Right cardiac atrium (tissue), 5 donors: ENCODE data around the gene RIN2. TPM values are rescaled to one million over a fixed set of nuclear protein-coding genes. Genes with fewer than 3 reads are reported as not detected.
"Not testable (repeated sequence)": the region's sequence is repeated elsewhere in the genome, so short reads cannot be mapped to it uniquely, and the experiment has no call there.

Experiments used
- ATAC-seq, 2 donors: fragments of 200-7000 bp; cut with Tn5 transposase; one replicate each; pipeline versions ENCODE4 v1.8.0 to v1.9.1; 2020; ENCODE audit warnings: moderate library complexity in 2 of 2, mild to moderate bottlenecking in 1 of 2
- DNase-seq, 3 donors: peaks; one replicate each; pipeline ENCODE4 v3.0.0-alpha.2; 2020
- H3K27ac ChIP-seq: one replicate; pipeline ENCODE4 v1.5.1; 2013; ENCODE audit warnings: mild to moderate bottlenecking, low read length, control low read depth, moderate library complexity
- H3K27me3 ChIP-seq: one replicate; pipeline ENCODE4 v1.6.1; 2013; ENCODE audit not compliant: control insufficient read depth, insufficient read depth
- H3K4me1 ChIP-seq: one replicate; pipeline ENCODE4 v1.6.1; 2013; ENCODE audit warnings: low read length; ENCODE audit not compliant: control insufficient read depth, insufficient read depth
- H3K4me3 ChIP-seq: one replicate; pipeline ENCODE4 v1.5.1; 2013; ENCODE audit warnings: low read length, control low read depth
- H3K9me3 ChIP-seq: one replicate; pipeline ENCODE4 v1.6.1; 2013; ENCODE audit warnings: low read length; ENCODE audit not compliant: control insufficient read depth
- WGBS: extraction: QIAGEN DNeasy Blood & Tissue Kit; methylation state at CpG from one replicate; pipeline ENCODE4 v1.1.7; 2013; 5-methylcytosine and 5-hydroxymethylcytosine counted together
- intact Hi-C, 4 donors: fragments of 100-400 bp; cut with DNase I; formaldehyde crosslinking; loops; one replicate each; pipeline versions ENCODE4 v1.11.0 to v1.14.0; 2022 to 2023
- polyA plus RNA-seq: library from polyadenylated mRNA; stranded (reverse); fragments of 200-250 nt; gene quantifications from one replicate; pipeline ENCODE4 v1.2.3, GENCODE V29; 2013
- total RNA-seq, 4 donors: library from RNA; stranded (reverse); fragmentation: NEBNext Ultra II Directional; extraction: Animal tissue kit (Norgen Biotek cat#: 25700); gene quantifications; one replicate each; pipeline ENCODE4 v1.2.1, GENCODE V29; 2021
- donor health status: healthy with polysubstance abuse.
- donor health status: DM: no; HTN: yes; CAD: no.
- donor health status: DM: no; HTN: no; CAD: no.
- donor health status: DM: no; HTN: yes; CAD: no; lungs with severe emphysema.
- donor health status: DM: yes; HTN: yes; CAD: no.

The RIN2 gene
- total and polyA plus RNA-seq, 5 donors: 16.8 to 70.9 (median 59.6) TPM

DNA sequence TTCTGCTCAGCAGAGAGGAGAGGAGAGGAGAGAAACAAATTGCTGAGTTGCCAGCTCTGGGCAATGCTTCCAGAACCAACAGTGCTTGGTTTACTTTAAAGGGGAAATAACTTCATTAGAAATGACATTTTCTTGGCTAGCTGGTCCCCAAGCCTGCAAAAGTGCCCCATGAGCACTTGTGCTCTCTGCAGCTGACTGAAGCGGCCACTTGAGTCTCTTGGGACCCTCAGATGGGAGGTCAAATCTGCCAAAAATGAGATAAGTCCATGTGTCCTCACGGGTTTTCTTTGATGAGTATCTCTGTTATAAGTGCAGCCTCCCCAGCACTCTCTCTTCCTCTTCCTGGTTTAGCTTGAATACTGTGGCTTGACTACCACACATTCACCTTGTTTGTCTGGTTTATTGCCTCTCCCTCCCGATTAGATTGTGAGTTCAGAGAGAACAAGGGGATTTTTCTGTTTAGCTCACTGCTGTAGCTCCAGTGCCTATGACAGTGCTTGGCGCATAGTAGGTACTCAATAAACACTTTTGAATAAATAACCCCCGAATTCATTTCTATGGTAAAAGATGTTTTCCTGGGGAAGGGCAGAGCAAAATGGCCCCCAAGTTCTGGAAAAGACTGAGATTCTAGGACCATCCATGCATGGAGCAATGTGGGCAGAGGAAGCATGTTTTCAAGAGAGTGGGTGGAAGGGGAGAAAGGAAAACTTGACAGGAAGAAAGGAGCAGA lies 7.0 kb upstream of the RIN2 start:
- H3K27ac ChIP-seq: no peak overlapping the region
- WGBS: 52% methylated on average over 5 of the region's 5 CpGs
- H3K4me3 ChIP-seq: no peak overlapping the region
- H3K27me3 ChIP-seq: no peaks in the 10 kb centered on the region
- intact Hi-C loops: no loop called here
- ATAC-seq (peak; percentile 13 to 47), DNase-seq (peak in 1 of 3 donors; percentile 42)
- no peaks in the 10 kb centered on the region for H3K9me3 ChIP-seq
- no peaks in the 10 kb centered on the region for H3K4me1 ChIP-seq

DNA sequence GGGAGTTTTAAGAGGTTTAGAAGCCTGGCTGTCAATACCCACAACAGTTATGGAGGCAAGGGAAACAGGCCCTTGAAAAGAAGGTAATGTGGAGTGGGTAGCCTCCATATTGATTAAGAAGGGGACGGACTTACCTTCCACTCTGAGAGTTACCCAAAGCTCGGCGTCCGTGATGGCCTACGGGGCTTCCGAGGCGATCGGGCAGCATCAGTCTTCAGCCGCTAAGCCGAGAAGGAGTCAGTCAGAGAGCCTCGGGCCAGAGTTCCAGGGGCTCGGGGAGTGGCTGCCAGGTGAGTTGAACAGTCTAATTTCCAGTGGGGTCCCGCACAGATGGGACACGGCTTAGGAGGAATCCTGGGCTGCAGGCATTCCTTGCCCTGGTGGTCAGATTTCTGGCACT lies 3.9 kb upstream of the RIN2 start:
- intact Hi-C loops, H3K27me3 ChIP-seq, H3K4me1 ChIP-seq, H3K4me3 ChIP-seq, H3K27ac ChIP-seq, DNase-seq, H3K9me3 ChIP-seq, ATAC-seq: not testable (repeated sequence)
- 91% methylated on average over 14 of the region's 14 CpGs for WGBS

DNA sequence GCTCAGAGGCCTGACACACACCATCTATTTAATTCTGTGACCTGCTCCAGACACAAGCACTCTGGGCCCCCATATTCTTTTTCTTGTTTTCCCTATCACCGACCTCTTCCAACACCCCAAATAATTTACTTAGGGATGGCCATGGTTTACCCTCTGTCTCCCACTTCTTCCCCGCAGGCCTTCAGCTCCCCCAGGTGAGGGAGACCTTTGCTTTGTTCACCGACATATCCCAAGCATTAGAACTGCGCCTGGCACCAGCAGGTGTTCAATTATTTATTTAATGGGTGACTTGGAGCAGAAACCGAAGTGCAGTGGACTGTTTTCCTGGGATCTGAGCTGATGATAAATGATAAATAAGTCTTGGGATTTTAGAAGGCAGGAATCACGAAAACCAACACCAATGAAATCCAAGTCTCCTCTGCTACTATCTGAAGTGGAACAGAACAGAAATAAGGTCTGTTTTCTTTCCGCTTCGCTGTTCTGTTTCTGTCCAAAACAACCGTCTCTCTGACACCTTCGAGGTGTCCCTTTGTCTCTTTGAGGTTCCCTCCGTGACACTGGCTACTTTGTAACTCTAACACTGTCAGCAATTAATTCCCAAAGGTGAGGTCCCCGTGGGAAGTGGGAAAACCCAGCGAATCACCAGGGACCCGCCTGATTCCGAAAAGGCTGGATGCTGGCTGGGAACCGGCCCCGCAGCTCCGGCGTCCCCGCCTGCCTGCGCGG lies 1.1 kb upstream of the RIN2 start:
- Histone ChIP-seq H3K27me3 (no peaks in the 10 kb centered on the region), H3K4me3 (peak overlapping the region; percentile 88), H3K4me1 (peaks cover 14% of the 10 kb centered on the region), H3K9me3 (no peaks in the 10 kb centered on the region), H3K27ac (peak overlapping the region; percentile 97)
- DNase-seq (no peak), ATAC-seq (no peak)
- 17% methylated on average over 22 of the region's 22 CpGs for WGBS
- intact Hi-C loops: loop anchor here in 2 of 4 donors (2.0 to 5.0 kb wide), 2 partner anchors 64 to 65 kb away; no protein-coding TSS in a partner anchor

DNA sequence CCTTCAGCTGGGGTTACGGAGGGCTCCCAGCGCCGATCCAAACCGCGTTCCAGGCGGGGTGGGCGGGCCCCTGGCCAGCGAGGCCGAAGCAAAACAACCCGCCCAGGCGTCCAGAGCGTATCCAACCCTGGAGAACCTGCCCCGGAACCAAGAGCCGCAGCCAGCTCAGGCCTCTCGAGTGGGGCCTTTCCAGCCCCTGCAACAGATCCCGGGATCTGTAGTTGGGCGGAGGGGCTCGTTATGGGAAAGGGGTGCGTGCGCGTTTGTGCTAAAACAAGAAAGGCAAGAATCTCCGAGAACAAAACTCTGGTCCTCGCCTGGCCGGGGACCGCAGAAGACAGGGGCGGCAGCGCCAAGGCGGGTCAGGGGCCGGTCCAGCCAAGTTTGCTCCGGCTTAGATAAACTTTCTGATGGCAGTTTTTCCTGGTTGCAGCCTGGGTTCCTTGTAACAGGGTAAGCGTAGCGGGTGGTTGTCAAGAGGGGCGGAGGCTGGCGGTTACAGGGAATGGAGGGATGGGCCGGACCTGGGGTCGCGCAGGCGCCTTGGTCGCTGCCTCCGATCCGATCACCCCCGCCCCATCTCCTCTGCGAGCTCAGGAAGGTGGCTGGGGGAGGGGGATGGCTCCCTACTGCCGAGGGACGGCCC lies 448 bp upstream of the RIN2 start:
- DNase-seq (peak; percentile 92 to 97 (median 97)), ATAC-seq (peak; percentile 91 to 92)
- Histone ChIP-seq H3K9me3 (no peaks in the 10 kb centered on the region), H3K27ac (peak overlapping the region; percentile 97), H3K4me3 (peak overlapping the region; percentile 88), H3K4me1 (peaks cover 14% of the 10 kb centered on the region), H3K27me3 (no peaks in the 10 kb centered on the region)
- WGBS: under 1% methylated on average over 45 of the region's 45 CpGs
- intact Hi-C loops: loop anchor here in 2 of 4 donors (2.0 to 5.0 kb wide), 2 partner anchors 65 kb away; no protein-coding TSS in a partner anchor

DNA sequence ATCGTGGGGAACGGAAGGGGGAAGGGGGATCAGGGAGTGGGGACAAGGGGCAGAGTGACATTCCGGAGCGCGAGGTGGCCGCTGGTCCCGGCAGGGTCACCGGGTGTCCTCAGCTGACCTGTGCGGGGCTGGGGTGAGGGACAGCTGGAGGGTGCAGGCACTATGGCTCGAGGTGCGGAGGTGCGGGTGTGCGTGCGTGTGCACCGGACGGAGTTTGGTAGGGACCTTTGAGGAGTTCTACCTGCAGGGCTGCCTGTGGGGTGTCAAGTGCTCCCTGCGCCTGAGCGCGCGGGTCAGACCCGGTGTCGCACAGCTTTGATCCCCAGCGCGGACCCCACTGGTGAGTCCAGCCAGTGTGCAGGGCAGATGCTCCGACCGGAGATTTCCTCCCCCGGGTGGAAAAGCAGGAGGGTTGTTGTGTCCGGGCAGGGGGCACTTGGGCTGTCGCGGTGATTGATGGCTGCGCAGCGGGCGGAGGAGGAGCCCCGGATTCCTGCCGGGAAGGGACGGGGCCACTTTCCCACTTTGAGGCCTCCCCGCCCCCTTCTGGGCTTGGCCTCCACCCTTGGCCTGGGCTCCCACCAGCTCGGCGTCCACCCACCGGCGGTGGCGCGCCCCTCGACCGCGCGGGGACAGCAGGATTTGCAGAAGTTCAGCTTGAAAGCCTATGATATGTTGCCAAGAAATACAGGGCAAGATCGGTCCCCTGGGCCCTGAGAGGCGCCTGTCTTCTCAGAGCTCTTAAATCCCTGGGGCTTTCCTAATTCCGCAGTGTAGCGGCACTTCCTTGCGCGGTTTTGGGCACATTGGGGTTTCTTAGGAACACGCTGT lies 658 bp downstream of the RIN2 start:
- peak; percentile 69 to 85 for ATAC-seq
- Histone ChIP-seq H3K27me3 (no peaks in the 10 kb centered on the region), H3K4me1 (peaks cover 14% of the 10 kb centered on the region), H3K27ac (peak overlapping the region; percentile 97), H3K4me3 (peak overlapping the region; percentile 88), H3K9me3 (no peaks in the 10 kb centered on the region)
- WGBS: 2% methylated on average over 54 of the region's 54 CpGs
- intact Hi-C loops: loop anchor here in 1 of 4 donors (5.0 kb wide), 1 partner anchor 66 kb away; no protein-coding TSS in a partner anchor
- peak; percentile 89 to 96 (median 95) for DNase-seq

DNA sequence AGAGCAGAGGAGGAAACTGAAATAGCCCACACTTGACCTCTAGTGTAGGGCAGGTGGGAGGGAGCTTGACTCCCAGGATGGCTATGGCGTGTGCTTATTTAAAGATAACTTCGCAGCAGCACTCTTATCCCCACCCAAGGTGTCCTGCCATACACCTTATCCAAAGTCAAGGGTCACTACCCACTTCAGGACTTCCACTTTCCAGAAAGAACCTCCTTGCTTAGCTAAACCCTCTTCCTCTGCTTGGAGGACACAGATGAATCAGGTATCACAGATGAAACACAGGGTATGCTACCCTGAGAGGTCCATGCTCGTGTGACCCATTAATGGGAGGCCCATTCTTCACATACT lies 2.3 kb downstream of the RIN2 start:
- no peak for ATAC-seq
- Histone ChIP-seq H3K4me3 (no peak overlapping the region), H3K4me1 (peaks cover 17% of the 10 kb centered on the region), H3K9me3 (no peaks in the 10 kb centered on the region), H3K27me3 (no peaks in the 10 kb centered on the region), H3K27ac (peak overlapping the region; percentile 69)
- DNase-seq: no peak
- intact Hi-C loops: no loop called here
- WGBS: 69% methylated on average over 3 of the region's 3 CpGs

DNA sequence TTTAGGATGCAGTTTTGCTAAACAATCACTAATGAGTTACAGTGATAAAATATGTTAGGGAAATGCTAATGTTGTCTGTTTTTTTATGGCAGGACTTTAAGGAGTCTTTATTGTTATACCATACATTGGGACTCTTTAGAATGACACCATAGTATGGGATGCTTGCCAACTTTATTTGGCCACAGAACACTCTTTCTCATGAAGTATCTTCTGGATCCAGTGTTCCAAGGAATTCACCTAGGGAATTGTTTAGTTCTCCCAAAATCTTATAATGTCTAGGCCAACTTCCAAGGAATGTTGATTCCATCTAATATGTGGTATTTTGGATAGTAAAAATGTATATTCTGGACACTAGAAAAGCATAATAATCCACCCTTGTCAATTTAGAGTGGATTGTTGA lies 3.3 kb downstream of the RIN2 start:
- Histone ChIP-seq H3K9me3 (no peaks in the 10 kb centered on the region), H3K27ac (no peak overlapping the region), H3K27me3 (no peaks in the 10 kb centered on the region), H3K4me1 (peaks cover 17% of the 10 kb centered on the region), H3K4me3 (no peak overlapping the region)
- DNase-seq (no peak), ATAC-seq (no peak)
- intact Hi-C loops: no loop called here

DNA sequence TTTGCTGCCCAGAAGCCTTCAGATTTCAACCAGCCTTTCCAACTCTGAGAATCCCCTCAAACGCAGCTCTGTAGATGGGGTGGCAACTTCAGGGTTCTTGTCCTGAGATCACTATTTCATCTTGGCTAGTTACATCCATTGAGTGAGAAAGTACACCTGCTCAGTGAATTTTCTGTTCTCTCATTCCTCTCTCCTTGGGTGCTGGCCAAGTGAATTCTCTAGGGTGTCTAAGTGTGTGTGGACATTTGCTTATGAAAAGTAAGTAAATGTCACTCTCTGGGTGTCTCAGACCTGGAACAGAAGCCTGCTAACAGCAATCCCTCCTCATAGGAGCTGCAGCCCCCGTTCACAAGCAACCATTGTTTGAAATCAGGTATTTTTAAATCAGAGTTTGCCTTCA lies 3.8 kb downstream of the RIN2 start:
- H3K27ac ChIP-seq: no peak overlapping the region
- peaks cover 14% of the 10 kb centered on the region for H3K4me1 ChIP-seq
- DNase-seq: no peak
- WGBS: 47% methylated on average over 2 of the region's 2 CpGs
- no peak for ATAC-seq
- no peaks in the 10 kb centered on the region for H3K27me3 ChIP-seq
- no peak overlapping the region for H3K4me3 ChIP-seq
- intact Hi-C loops: no loop called here
- H3K9me3 ChIP-seq: no peaks in the 10 kb centered on the region

DNA sequence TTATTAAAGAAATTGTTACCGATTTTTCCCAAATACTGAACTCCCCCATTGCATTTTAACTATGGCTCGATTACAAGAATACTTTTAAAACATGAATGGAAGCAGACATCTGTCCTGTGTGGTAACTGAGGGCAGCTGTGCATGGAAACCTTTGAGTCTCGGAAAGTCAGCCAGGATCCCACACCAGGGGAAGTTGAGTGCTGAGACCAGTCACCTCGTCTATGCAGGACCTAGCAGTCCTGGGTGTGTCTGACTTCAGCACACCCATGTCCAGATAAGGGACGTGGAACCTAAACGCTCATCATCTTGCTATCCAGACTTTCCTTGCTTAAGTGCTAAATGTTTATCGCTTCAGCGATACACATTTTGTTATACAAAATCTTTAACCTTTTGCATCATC lies 6.1 kb downstream of the RIN2 start:
- Histone ChIP-seq H3K27me3 (no peaks in the 10 kb centered on the region), H3K27ac (no peak overlapping the region), H3K4me3 (no peak overlapping the region), H3K4me1 (peaks cover 13% of the 10 kb centered on the region), H3K9me3 (no peaks in the 10 kb centered on the region)
- ATAC-seq (peak in 1 of 2 donors; percentile 55), DNase-seq (no peak)
- intact Hi-C loops: no loop called here
- WGBS: 65% methylated on average over 8 of the region's 8 CpGs

DNA sequence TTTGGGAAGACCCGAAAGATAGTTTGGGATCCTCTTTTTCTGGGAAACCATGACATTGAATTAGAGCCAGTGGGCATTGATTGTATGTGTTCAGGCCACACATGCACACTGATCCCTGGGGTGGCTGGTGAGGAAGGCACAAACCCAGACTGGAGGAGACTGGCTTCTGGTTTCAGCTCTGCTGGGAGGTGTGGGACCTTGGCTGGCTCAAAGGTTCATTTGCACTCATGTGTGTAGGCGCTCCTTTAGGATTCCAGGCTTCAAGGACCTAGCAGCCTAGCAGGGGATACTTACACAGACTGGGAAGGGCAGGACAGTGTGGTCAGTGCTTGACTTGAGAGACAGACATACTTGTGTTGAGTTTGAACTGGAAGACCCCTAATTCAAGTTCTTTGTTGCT lies 7.2 kb downstream of the RIN2 start:
- DNase-seq (no peak), ATAC-seq (no peak)
- intact Hi-C loops: no loop called here
- peaks cover 12% of the 10 kb centered on the region for H3K4me1 ChIP-seq
- no peaks in the 10 kb centered on the region for H3K27me3 ChIP-seq
- no peaks in the 10 kb centered on the region for H3K9me3 ChIP-seq
- WGBS: 94% methylated on average over 2 of the region's 2 CpGs
- H3K27ac ChIP-seq: no peak overlapping the region
- no peak overlapping the region for H3K4me3 ChIP-seq
